ENCODE results near the gene EIF2S1.

DNA sequence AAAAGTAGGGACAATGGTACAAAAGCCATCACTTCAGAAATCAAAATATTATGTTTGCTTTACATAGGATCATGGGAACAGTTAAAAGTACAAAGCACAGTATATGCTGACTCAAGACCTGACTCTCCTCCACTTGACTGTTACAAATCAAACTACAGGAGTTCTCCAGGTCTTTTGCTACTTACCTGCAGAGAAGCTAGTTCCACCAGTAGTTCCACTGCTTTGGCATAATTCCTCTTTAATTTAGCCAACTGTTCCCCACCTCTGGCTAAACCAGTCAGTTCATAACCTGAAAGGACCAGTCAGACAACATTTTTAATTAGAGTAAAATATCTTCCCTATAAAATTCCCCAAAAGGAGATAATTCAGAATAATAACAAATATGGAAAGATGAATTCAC is 14.5 kb upstream of the EIF2S1 start:
- no peak for TF ChIP-seq CTCF (IDR thresholded peaks at IDR 0.05)
- TF ChIP-seq, protein P1, sequence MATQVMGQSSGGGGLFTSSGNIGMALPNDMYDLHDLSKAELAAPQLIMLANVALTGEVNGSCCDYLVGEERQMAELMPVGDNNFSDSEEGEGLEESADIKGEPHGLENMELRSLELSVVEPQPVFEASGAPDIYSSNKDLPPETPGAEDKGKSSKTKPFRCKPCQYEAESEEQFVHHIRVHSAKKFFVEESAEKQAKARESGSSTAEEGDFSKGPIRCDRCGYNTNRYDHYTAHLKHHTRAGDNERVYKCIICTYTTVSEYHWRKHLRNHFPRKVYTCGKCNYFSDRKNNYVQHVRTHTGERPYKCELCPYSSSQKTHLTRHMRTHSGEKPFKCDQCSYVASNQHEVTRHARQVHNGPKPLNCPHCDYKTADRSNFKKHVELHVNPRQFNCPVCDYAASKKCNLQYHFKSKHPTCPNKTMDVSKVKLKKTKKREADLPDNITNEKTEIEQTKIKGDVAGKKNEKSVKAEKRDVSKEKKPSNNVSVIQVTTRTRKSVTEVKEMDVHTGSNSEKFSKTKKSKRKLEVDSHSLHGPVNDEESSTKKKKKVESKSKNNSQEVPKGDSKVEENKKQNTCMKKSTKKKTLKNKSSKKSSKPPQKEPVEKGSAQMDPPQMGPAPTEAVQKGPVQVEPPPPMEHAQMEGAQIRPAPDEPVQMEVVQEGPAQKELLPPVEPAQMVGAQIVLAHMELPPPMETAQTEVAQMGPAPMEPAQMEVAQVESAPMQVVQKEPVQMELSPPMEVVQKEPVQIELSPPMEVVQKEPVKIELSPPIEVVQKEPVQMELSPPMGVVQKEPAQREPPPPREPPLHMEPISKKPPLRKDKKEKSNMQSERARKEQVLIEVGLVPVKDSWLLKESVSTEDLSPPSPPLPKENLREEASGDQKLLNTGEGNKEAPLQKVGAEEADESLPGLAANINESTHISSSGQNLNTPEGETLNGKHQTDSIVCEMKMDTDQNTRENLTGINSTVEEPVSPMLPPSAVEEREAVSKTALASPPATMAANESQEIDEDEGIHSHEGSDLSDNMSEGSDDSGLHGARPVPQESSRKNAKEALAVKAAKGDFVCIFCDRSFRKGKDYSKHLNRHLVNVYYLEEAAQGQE (IDR thresholded peaks at IDR 0.05; ENCODE audit: insufficient read depth in 1 of 2, low read depth in 2 of 2, low read length in 1 of 2), result no peak
- TF ChIP-seq POLR2AphosphoS5 (IDR thresholded peaks at IDR 0.05; ENCODE audit: low read depth, low read length), result no peak
- no peak for TF ChIP-seq TCF7L2 (IDR thresholded peaks at IDR 0.05; ENCODE audit: low read depth, low read length)

All from Panc1 (cell line).